CD4-positive, alpha-beta memory T cell (primary cell): ENCODE measurements around the gene MYL6B. TPM values are rescaled to one million over a fixed set of nuclear protein-coding genes. Genes with fewer than 3 reads are reported as not detected.
"Not testable (repeated sequence)": the region's sequence is repeated elsewhere in the genome, so short reads cannot be mapped to it uniquely, and the experiment has no call there.

Experiments
- CTCF ChIA-PET: fragments of 350-600 bp; sonication (Branson Sonifier 250); formaldehyde crosslinking; loops from one replicate; lab custom pipeline; 2021; ENCODE audit warnings: inconsistent platforms; ENCODE audit not compliant: partially characterized antibody; lab: Charles Lee
- POLR2A ChIA-PET: fragments of 350-600 bp; sonication (Branson Sonifier 250); formaldehyde crosslinking; loops from one replicate; lab custom pipeline; 2021; ENCODE audit not compliant: partially characterized antibody; lab: Charles Lee
- DNase-seq, 5 donors: peaks; one replicate each; pipeline versions ENCODE4 v3.0.0 to v3.0.0-alpha.2; 2020 to 2022; ENCODE audit warnings: mixed read lengths in 1 of 5
- H3K27ac ChIP-seq: one replicate; pipeline ENCODE4 v1.7.0; 2013; ENCODE audit warnings: low read depth, low read length
- H3K27me3 ChIP-seq: 2 replicates; pipeline ENCODE4 v1.7.0; 2013; ENCODE audit warnings: mild to moderate bottlenecking, low read length, moderate library complexity; ENCODE audit not compliant: insufficient read depth
- H3K36me3 ChIP-seq: 2 replicates; pipeline ENCODE4 v1.7.0; 2013; ENCODE audit warnings: mild to moderate bottlenecking, low read length, moderate library complexity; ENCODE audit not compliant: insufficient read depth
- H3K4me1 ChIP-seq: 2 replicates; pipeline ENCODE4 v1.7.0; 2013; ENCODE audit warnings: mild to moderate bottlenecking, low read length, moderate library complexity; ENCODE audit not compliant: insufficient read depth
- H3K4me3 ChIP-seq, 2 donors: one replicate each; pipeline ENCODE4 v1.7.0; 2013; ENCODE audit warnings: low read length in 2 of 2, mild to moderate bottlenecking in 1 of 2
- H3K9me3 ChIP-seq, 2 donors: one replicate each; pipeline ENCODE4 v1.7.0; 2013; ENCODE audit warnings: low read length in 2 of 2, control low read depth in 1 of 2; ENCODE audit not compliant: control insufficient read depth in 1 of 2
- H3K27ac Mint-ChIP-seq, 7 donors: one replicate each; pipeline ENCODE4 v1.8.0; 2020 to 2021; ENCODE audit warnings: mixed read lengths in 7 of 7, mild to moderate bottlenecking in 6 of 7, inconsistent platforms in 3 of 7, moderate library complexity in 3 of 7
- H3K27me3 Mint-ChIP-seq, 2 donors: one replicate each; pipeline ENCODE4 v1.8.0; 2020 to 2021; ENCODE audit warnings: mixed read lengths in 2 of 2
- H3K36me3 Mint-ChIP-seq, 2 donors: one replicate each; pipeline ENCODE4 v1.8.0; 2020 to 2021; ENCODE audit warnings: mixed read lengths in 2 of 2, inconsistent platforms in 1 of 2, mild to moderate bottlenecking in 1 of 2
- H3K4me1 Mint-ChIP-seq, 4 donors: one replicate each; pipeline ENCODE4 v1.8.0; 2020 to 2021; ENCODE audit warnings: mixed read lengths in 4 of 4, mild to moderate bottlenecking in 1 of 4
- H3K4me3 Mint-ChIP-seq, 8 donors: one replicate each; pipeline ENCODE4 v1.8.0; 2020 to 2021; ENCODE audit warnings: mixed read lengths in 8 of 8, mild to moderate bottlenecking in 7 of 8, moderate library complexity in 6 of 8, inconsistent platforms in 3 of 8
- H3K9me3 Mint-ChIP-seq, 8 donors: one replicate each; pipeline ENCODE4 v1.8.0; 2020 to 2021; ENCODE audit warnings: mixed read lengths in 8 of 8, mild to moderate bottlenecking in 5 of 8, inconsistent platforms in 3 of 8, moderate library complexity in 1 of 8
- intact Hi-C: fragments of 100-400 bp; cut with micrococcal nuclease; formaldehyde crosslinking; loops from one replicate; pipeline ENCODE4 v1.15.1; 2023
- polyA plus RNA-seq, 2 donors: library from polyadenylated mRNA; unstranded; fragments of 300-500 nt; fragmentation: Illumina TruSeq; gene quantifications; one replicate each; pipeline ENCODE4 v1.2.3, GENCODE V29; 2021
- total RNA-seq, 2 experiments: library from RNA; stranded (reverse); gene quantifications; one replicate each; pipeline ENCODE4 v1.2.3, GENCODE V29; 2021

Gene MYL6B
- total and polyA plus RNA-seq, 4 experiments from 2014 or later, result 1.8 to 4.8 (median 3.0) TPM

GRCh38 chr12:56189918-56190694 is 37.7 kb downstream of the MYL6B start:
- intact Hi-C loops, result loop anchor here (1.0 to 2.0 kb wide), 5 partner anchors 64 to 451 kb away; partner anchors contain the start of gene COQ10A
- POLR2A ChIA-PET, result interaction anchor here (0.6 to 6.2 kb wide), 44 partner anchors 9 to 498 kb away, joined by 3 to 245 read pairs (median 7); partner anchors contain the start of genes ANKRD52, CNPY2, COQ10A and ERBB3
- peaks cover 0 to 3% (median 0%) of the 10 kb centered on the region in 8 donors for H3K9me3 Mint-ChIP-seq

GRCh38 chr12:56190695-56191155 is 38.3 kb downstream of the MYL6B start:
- Mint-ChIP-seq H3K27me3 (peaks cover 0 to 2% of the 10 kb centered on the region in 2 donors), H3K4me1 (peaks cover 27 to 51% (median 42%) of the 10 kb centered on the region in 4 donors), H3K36me3 (peaks cover 3 to 38% of the 10 kb centered on the region in 2 donors), H3K4me3 (peak overlapping the region; percentile 94 to 98 (median 96)), H3K27ac (peak overlapping the region; percentile 97 to 100 (median 98)), H3K9me3 (peaks cover 0 to 3% (median 0%) of the 10 kb centered on the region in 8 donors)
- no peak for DNase-seq
- Histone ChIP-seq H3K36me3 (peaks cover 11% of the 10 kb centered on the region), H3K27me3 (no peaks in the 10 kb centered on the region), H3K4me1 (peaks cover 24% of the 10 kb centered on the region), H3K9me3 (no peaks in the 10 kb centered on the region), H3K4me3 (peak overlapping the region in 1 of 2 donors; percentile 87), H3K27ac (peak overlapping the region; percentile 91)
- intact Hi-C loops, result no loop called here
- ChIA-PET CTCF (interaction anchor here (0.7 to 6.4 kb wide), 13 partner anchors 14 to 452 kb away, joined by 3 to 264 read pairs (median 7); partner anchors contain the start of genes CNPY2, ESYT1, MYL6 and RNF41), POLR2A (interaction anchor here (0.9 to 6.2 kb wide), 6 partner anchors 31 to 76 kb away, joined by 3 to 245 read pairs (median 56); partner anchors contain the start of genes ANKRD52, COQ10A, ESYT1 and RNF41)

More at GRCh38 chr12:56189918-56190694, 37.7 kb downstream of the MYL6B start:
- H3K27ac Mint-ChIP-seq, result peak overlapping the region; percentile 97 to 100 (median 98)
- Histone ChIP-seq H3K27ac (peak overlapping the region; percentile 91), H3K4me3 (peak overlapping the region; percentile 87 to 93), H3K4me1 (peaks cover 24% of the 10 kb centered on the region), H3K9me3 (no peaks in the 10 kb centered on the region), H3K36me3 (peaks cover 14% of the 10 kb centered on the region), H3K27me3 (no peaks in the 10 kb centered on the region)
- H3K36me3 Mint-ChIP-seq, result peaks cover 5 to 42% of the 10 kb centered on the region in 2 donors
- peaks cover 0 to 2% of the 10 kb centered on the region in 2 donors for H3K27me3 Mint-ChIP-seq
- DNase-seq, result peak; percentile 69 to 80 (median 73)
- H3K4me1 Mint-ChIP-seq, result peaks cover 27 to 51% (median 43%) of the 10 kb centered on the region in 4 donors
- CTCF ChIA-PET, result interaction anchor here (0.7 to 6.4 kb wide), 49 partner anchors 9 to 451 kb away, joined by 3 to 264 read pairs (median 5); partner anchors contain the start of genes ANKRD52, CNPY2, ESYT1 and MYL6
- peak overlapping the region; percentile 94 to 98 (median 96) for H3K4me3 Mint-ChIP-seq

- intact Hi-C loops, result no loop called here
- peak overlapping the region in 5 of 8 donors; percentile 8 to 83 (median 67) for H3K4me3 Mint-ChIP-seq
- no peaks in the 10 kb centered on the region for H3K36me3 ChIP-seq
Measured at GRCh38 chr12:56192582-56192981, 40.2 kb downstream of the MYL6B start.

GRCh38 chr12:56193025-56193578 is 40.7 kb downstream of the MYL6B start:
- Histone ChIP-seq H3K4me1 (peaks cover 9% of the 10 kb centered on the region), H3K9me3 (no peaks in the 10 kb centered on the region), H3K36me3 (no peaks in the 10 kb centered on the region), H3K27ac (no peak overlapping the region), H3K27me3 (no peaks in the 10 kb centered on the region), H3K4me3 (no peak overlapping the region)
- CTCF ChIA-PET, result interaction anchor here (0.6 to 6.4 kb wide), 9 partner anchors 9 to 271 kb away, joined by 3 to 264 read pairs (median 8); partner anchors contain the start of genes ESYT1, MYL6B, RNF41 and RPL41
- Mint-ChIP-seq H3K36me3 (peaks cover 0 to 20% of the 10 kb centered on the region in 2 donors), H3K4me1 (peaks cover 16 to 38% (median 26%) of the 10 kb centered on the region in 4 donors), H3K9me3 (peaks cover 0 to 3% (median 0%) of the 10 kb centered on the region in 8 donors), H3K4me3 (peak overlapping the region in 5 of 8 donors; percentile 8 to 83 (median 20)), H3K27me3 (peaks cover 0 to 2% of the 10 kb centered on the region in 2 donors), H3K27ac (peak overlapping the region; percentile 42 to 89 (median 60))
- POLR2A ChIA-PET, result interaction anchor here (4.9 to 6.2 kb wide), 3 partner anchors 29 to 74 kb away, joined by 94 to 245 read pairs (median 218); partner anchors contain the start of genes ESYT1, RNF41, RPL41 and ZC3H10
- peak; percentile 71 to 80 (median 77) for DNase-seq
- intact Hi-C loops, result loop anchor here (1.0 kb wide), 4 partner anchors 31 to 271 kb away; partner anchors contain the start of genes ANKRD52, CS and NABP2

More at GRCh38 chr12:56192582-56192981, 40.2 kb downstream of the MYL6B start:
- Histone ChIP-seq H3K4me1 (peaks cover 14% of the 10 kb centered on the region), H3K4me3 (no peak overlapping the region), H3K9me3 (no peaks in the 10 kb centered on the region), H3K27ac (no peak overlapping the region), H3K27me3 (no peaks in the 10 kb centered on the region)
- ChIA-PET CTCF (interaction anchor here (0.6 to 6.4 kb wide), 11 partner anchors 9 to 271 kb away, joined by 3 to 264 read pairs (median 4); partner anchors contain the start of genes ESYT1, MYL6B, RNF41 and RPL41), POLR2A (interaction anchor here (4.9 to 6.2 kb wide), 3 partner anchors 29 to 74 kb away, joined by 94 to 245 read pairs (median 218); partner anchors contain the start of genes ESYT1, RNF41, RPL41 and ZC3H10)
- Mint-ChIP-seq H3K4me1 (peaks cover 22 to 43% (median 32%) of the 10 kb centered on the region in 4 donors), H3K9me3 (peaks cover 0 to 3% (median 0%) of the 10 kb centered on the region in 8 donors), H3K36me3 (peaks cover 0 to 25% of the 10 kb centered on the region in 2 donors), H3K27me3 (peaks cover 0 to 2% of the 10 kb centered on the region in 2 donors), H3K27ac (peak overlapping the region in 6 of 7 donors; percentile 42 to 89 (median 57))
- no peak for DNase-seq

GRCh38 chr12:56196818-56197550 is 44.6 kb downstream of the MYL6B start:
- H3K36me3 Mint-ChIP-seq, H3K27ac ChIP-seq, H3K27ac Mint-ChIP-seq, H3K36me3 ChIP-seq, DNase-seq, H3K4me3 ChIP-seq, intact Hi-C loops, H3K4me1 ChIP-seq, H3K4me3 Mint-ChIP-seq, H3K9me3 Mint-ChIP-seq, H3K27me3 ChIP-seq, H3K27me3 Mint-ChIP-seq, H3K9me3 ChIP-seq: not testable (repeated sequence)
- H3K4me1 Mint-ChIP-seq, result peaks cover 8 to 12% (median 11%) of the 10 kb centered on the region in 4 donors
- POLR2A ChIA-PET, result interaction anchor here (1.0 to 1.3 kb wide), 3 partner anchors 25 to 61 kb away, joined by 3 to 4 read pairs (median 3); partner anchors contain the start of genes ANKRD52 and RNF41
- CTCF ChIA-PET, result interaction anchor here (0.6 to 1.3 kb wide), 3 partner anchors 11 to 135 kb away, joined by 3 read pairs; no protein-coding TSS in a partner anchor
